ENCODE data around the gene TMEM184B. TPM values are rescaled to one million over a fixed set of nuclear protein-coding genes. Genes with fewer than 3 reads are reported as not detected.

The TMEM184B gene
- total RNA-seq, 1 donor from 2014 or later = 13.3 TPM

DNA sequence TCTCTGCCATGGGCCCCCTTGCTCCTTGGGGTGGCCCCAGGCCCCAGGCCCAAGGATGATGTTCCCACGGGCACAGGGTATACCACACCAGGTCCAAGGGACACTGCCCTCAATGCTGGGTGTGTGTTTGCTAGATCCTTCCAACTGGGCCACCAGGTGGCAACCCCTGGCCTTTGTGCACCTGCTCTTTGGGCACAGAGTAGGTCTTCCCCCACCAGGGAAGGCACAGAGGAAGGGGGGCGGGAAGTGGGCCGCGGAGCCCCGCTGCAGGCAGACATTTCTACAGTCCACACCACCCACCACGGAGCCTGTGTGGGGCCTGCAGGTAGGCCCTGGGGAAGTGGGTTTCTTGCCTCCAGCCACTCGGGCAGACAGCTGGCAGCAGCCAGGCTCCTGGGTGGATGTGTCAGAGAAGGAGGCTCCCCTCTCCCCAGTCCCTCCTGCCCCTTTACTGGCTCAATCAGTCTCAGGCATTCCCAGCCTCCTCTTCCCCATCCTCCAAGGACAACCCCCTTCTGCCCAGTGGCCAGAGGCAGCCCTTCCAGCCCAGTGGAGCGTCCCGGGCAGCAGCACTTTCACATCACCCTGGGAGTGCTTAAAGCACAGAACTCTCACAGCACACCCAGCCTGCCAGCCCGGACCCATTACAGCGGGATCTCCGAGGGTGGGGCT, 49.4 kb downstream of the TMEM184B start:
- no peak for DNase-seq

GRCh38 chr22:38222797-38223119, 50.1 kb downstream of the TMEM184B start:
- no peak for DNase-seq

GRCh38 chr22:38221908-38222796, 50.7 kb downstream of the TMEM184B start:
- no peak for DNase-seq

DNA sequence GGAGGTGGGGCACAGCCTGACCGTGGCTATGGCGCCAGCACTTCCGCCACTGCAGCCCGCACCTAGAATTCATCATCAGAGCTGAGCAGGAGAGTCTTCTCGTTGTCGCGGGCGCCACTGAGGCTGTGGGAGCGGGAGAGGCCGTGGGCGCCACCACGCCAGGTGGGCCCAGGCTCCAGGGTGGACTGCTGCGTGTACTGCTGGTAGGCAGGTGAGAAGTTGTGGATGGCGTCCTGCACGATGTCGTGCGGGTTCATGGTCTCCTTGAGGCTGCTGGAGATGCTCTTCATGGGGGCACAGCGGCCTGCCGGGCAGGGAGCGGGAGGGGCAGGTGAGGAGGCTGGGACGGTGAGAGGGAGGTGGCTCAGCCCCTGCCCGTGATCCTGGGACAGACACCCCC, 51.4 kb downstream of the TMEM184B start:
- no peak for DNase-seq

GRCh38 chr22:38220653-38221386, 52.0 kb downstream of the TMEM184B start:
- no peak for DNase-seq

DNA sequence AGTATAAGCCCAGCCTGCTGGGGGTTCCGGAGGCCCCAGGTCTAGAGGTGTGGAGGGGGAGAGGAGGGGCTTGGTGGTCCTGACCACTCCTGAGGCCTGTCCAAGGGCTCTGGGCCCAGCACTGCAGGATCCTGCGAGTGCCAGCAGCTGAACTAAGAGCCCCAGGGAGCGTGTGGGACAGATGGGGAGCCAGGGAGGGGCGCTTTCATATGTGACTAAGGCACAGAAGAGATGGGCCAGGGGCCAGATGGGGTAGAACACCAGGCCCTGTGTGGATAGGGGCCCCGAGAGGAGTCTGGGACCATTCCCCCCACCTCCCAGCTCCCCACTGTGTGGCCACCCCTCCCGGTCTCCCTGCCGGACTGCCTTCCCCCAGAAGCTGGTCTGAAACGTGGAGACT, 52.6 kb downstream of the TMEM184B start:
- DNase-seq = no peak

DNA sequence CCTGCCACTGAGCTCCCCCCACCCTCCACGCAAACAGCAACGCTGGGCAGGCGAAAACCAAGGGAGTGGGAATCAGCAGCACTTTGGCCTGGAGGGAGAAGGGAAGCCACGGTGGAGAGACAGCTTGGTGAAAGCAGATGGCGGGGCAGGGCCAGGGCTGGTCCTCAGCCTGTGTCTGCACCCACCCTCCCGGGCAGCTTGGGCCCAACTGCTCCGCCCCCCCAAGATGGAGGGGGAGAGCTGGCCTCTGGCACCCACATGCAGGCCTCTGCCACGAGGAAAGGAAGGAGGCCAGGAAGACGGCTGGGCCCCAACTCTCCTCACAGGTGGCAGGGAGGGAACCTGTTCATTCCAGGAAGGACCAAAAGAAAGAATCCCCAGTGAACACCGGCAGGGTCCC, 53.2 kb downstream of the TMEM184B start:
- DNase-seq = no peak

DNA sequence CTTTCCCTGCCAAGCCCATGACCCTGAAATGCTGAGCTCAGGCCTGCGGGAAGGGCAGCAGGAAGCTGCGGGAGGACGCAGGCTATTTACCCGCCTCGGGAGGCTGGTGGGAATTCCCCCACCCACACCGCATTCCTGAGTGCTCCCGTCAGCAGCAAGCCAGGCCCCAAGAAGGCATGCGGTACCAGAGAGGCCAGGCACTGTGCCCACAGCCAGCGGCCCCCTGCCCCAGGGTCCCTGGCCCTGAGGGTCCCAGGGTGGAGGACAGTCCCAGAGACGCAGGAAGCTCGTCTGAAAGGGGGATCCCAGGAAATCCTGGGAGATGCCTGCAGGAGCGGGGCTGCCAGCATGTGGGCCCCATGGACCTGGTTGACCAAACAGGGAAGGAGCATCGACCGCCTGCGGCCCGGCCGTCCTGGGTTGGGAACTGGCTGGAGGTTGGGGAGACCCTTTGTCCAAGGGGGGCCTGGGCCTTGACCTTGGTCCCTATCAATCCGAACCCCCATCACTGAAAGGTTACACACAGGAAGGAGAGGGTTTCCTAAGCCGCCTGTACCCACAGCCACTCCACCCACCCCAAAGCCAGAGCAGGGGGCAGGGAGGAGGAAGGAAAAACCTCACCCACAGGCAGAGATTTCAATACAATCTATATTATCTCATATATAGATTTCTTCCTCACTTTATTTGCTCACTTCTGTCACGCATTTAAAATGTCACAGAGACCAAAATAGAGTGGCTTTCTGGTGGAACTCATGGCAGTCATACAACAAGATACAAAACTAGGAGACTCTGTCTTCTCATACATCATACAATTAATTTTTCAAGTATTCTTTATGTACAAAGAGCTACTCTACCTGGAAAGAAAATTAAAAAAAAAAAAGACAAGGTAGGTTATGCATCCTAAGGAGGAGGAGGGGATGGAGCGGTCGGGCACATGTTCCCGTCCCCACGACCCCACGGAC, 53.9 kb downstream of the TMEM184B start:
- DNase-seq = peak; percentile 49

- no peak for DNase-seq
Observed at GRCh38 chr22:38215156-38216038, 57.4 kb downstream of the TMEM184B start.

DNA sequence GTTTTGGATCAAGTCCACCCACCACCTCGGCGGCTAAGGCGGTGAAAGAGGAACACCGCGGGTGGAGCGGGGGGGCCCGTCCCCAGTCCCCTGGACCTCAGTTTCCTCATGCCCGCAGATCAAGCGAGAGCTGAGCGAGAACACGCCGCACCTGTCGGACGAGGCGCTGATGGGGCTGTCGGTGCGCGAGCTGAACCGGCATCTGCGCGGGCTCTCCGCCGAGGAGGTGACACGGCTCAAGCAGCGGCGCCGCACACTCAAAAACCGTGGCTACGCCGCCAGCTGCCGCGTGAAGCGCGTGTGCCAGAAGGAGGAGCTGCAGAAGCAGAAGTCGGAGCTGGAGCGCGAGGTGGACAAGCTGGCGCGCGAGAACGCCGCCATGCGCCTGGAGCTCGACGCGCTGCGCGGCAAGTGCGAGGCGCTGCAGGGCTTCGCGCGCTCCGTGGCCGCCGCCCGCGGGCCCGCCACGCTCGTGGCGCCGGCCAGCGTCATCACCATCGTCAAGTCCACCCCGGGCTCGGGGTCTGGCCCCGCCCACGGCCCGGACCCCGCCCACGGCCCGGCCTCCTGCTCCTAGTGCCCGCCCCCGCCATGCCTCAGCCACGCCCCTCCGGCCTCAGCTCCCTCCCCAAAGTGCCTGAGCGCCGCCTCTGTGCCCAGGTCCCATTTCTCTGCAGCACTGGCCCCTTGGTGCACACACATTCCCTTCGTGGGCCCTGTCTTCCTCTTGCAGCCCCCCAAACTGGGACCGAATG, 58.3 kb downstream of the TMEM184B start:
- DNase-seq = peak; percentile 39

- no peak for DNase-seq
Observed at GRCh38 chr22:38213990-38214301, 58.9 kb downstream of the TMEM184B start.

GRCh38 chr22:38213319-38213989, 59.4 kb downstream of the TMEM184B start:
- DNase-seq = no peak

DNA sequence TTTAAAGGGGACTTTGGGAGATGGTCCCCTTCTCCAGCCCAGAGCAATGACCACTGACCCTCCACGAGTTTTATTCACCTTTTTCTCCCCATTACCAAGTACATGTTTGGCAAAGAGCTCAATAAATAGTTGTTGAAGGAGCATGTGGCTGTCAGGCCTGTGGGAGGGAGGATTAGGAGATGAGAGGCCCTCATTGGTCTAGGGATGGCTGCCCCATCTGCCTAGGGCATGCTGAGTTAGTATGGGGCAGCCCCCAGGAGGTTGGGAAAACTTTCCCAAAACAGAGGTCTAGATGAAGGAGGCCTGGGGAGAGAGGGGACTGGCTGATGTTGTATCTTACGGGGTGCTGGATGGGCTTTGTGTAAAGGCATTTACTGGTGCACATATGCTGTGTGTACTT, 60.4 kb downstream of the TMEM184B start:
- DNase-seq = no peak

- DNase-seq = no peak
Observed at GRCh38 chr22:38211556-38211955, 61.3 kb downstream of the TMEM184B start.

- DNase-seq = no peak
Observed at GRCh38 chr22:38208551-38208968, 64.2 kb downstream of the TMEM184B start.

DNA sequence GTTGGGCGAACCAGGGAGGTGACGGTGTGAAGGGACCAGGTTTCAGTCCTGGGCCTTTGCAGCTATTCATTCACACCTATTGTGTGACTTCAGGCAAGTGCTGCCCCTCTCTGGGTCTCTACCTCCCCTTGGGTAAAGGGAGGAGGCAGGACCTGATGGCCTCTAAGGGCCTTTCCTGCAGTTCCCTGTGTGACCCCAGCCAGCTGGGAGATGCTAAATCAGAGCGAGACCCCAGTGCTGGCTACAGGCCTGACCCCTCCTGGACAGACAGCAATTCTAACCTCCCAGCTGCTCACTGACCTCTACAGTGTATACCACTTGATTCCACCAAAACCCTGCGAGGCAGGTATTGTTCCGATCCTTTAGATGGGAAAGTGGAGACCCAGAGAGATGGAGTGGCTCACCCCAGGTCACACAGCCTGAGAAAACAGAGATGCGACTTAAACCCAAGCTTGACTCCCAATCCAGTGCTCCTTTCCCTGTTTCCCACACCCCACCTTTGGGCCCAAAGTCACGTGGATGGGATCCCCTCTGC, 64.8 kb downstream of the TMEM184B start:
- DNase-seq = no peak

DNA sequence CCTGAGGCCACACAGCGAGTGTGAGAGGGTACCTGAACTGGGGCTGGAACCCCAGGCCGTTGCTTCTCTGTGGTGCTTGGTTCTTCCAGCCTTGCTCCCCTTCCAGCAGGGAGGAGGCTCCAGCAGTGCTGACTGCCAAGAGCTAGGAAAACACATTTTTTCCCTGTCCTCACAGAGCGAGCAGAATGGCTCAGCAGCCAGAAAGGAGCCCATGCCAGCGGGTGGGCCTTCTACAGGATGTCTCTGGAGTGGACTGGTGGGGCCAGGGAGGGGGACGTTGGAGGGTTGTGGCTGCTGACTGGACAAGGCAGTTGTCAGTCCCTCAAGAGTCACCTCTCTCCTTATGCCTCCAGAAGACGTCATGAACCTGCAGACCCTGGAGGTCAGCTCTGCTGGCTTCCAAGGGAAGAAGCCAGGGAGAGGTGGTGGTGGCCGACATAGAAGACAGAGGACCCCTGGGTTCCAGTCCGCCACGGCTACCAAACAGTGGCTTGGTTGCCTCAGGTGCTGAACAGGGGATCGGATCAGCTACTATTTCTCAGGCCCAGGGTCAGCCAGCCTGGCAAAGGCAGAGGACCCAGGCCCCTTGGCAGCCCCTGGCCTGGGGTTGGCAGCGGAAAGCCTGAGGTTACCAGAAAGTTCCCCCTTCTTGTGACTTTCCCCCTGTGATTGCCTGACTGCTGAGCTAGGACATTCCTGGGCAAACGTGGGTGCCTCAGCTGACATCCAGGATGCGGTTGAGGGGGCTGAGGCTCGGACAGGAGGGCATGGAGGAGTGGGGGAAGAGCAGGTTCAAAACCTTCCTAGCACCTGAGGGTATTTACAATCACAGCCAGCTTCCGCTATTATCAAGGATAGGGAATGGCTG, 67.3 kb downstream of the TMEM184B start:
- peak; percentile 91 for DNase-seq

DNA sequence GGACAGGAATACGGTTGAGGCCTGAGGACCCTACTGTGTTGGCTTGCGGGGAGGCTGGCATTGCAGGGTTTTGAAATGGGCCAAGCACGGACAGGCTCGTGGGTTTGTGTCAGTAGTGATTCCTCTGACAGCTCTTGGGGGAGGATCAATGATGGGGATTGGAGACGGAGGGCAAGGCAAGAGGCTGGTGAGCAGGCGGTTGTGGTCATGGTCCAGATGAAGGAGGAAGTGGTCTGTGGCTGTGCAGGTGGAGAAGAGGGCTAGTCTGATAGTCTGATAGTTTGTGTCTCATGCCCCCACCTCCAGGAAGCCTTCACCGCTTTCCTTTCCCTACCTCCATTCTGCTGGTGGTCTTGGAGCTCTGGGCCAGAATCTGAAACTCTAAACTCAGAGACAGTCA, 68.0 kb downstream of the TMEM184B start:
- DNase-seq = no peak

All from skin of body (tissue), 2 donors.